ENCODE data around the gene OPA1. TPM values are rescaled to one million over a fixed set of nuclear protein-coding genes. Genes with fewer than 3 reads are reported as not detected.

OPA1 gene
- total RNA-seq, 2 donors from 2014 or later: 81.7 to 116 TPM

Other genes with a start within 250 kb of the OPA1 start
- not detected for gene ATP13A5, start 214.5 kb upstream of the OPA1 start, total RNA-seq
- gene ATP13A4, start 38.3 kb upstream of the OPA1 start, total RNA-seq: 10 to 100 TPM; 10.7 to 14.2 TPM